HepG2 (cell line): ENCODE data around the gene RAB8A. TPM values are rescaled to one million over a fixed set of nuclear protein-coding genes. Genes with fewer than 3 reads are reported as not detected.

Experiments used
- ARHGAP35 ChIP-seq: sonication (generic); formaldehyde crosslinking; IDR thresholded peaks from 2 replicates; pipeline ENCODE4 v1.9.0; 2022; ENCODE audit warnings: mild to moderate bottlenecking, inconsistent platforms, moderate library complexity, missing genetic modification reagents, borderline replicate concordance
- MAX ChIP-seq: IDR thresholded peaks from 2 replicates; pipeline ENCODE4 v1.6.1; 2012; ENCODE audit warnings: inconsistent platforms
- ZNF160 ChIP-seq: sonication (generic); formaldehyde crosslinking; IDR thresholded peaks from 2 replicates; pipeline ENCODE4 v1.8.0; 2022; ENCODE audit warnings: mild to moderate bottlenecking, inconsistent platforms, missing genetic modification reagents
- ZNF318 ChIP-seq: sonication (generic); formaldehyde crosslinking; IDR thresholded peaks from 2 replicates; pipeline ENCODE4 v1.4.0; 2020; ENCODE audit warnings: mild to moderate bottlenecking, missing genetic modification reagents
- ZNF781 ChIP-seq: sonication (generic); formaldehyde crosslinking; IDR thresholded peaks from 2 replicates; pipeline ENCODE4 v1.5.1; 2020; ENCODE audit warnings: borderline replicate concordance, mild to moderate bottlenecking, missing genetic modification reagents; ENCODE audit errors: not compliant biosample characterization
- polyA plus RNA-seq, 8 experiments: library from polyadenylated mRNA; depleted of rRNA in 3 of 8; stranded (reverse) in 7 of 8; unstranded in 1 of 8; fragments of >200 nt; fragmentation: Illumina TruSeq in 4 of 8; extraction: Trizol in 4 of 8; gene quantifications; 2 replicates each; pipeline versions ENCODE4 v1.2.1 to v1.2.3, GENCODE V29; 2011 to 2016; ENCODE audit warnings: low read depth in 4 of 8, missing spikeins in 1 of 8, mixed read lengths in 1 of 8; ENCODE audit not compliant: insufficient read depth in 1 of 8
- total RNA-seq, 5 experiments: library from RNA; depleted of rRNA; stranded (reverse); fragments of >200 nt; fragmentation: Illumina TruSeq; extraction: Trizol; gene quantifications; 2 replicates each; pipeline ENCODE4 v1.2.3, GENCODE V29; 2016; ENCODE audit warnings: low read depth in 1 of 5
- TF ChIP-seq, protein P1 (sequence below): sonication (generic); formaldehyde crosslinking; IDR thresholded peaks from 2 replicates; pipeline ENCODE4 v1.4.0; 2020; ENCODE audit warnings: missing genetic modification reagents, borderline replicate concordance

The RAB8A gene
- total and polyA plus RNA-seq, 2 of the 13 experiments (the other 11 are each of a cell fraction or from before 2014, with no cell fraction given): 36.7 to 45.0 TPM

GRCh38 chr19:16139752-16140151, 28.1 kb downstream of the RAB8A start (continued):
- TF ChIP-seq ZNF781 (CRISPR knock-in tag) (no peak), ARHGAP35 (CRISPR knock-in tag) (no peak), MAX (no peak), ZNF160 (CRISPR knock-in tag) (no peak), ZNF318 (CRISPR knock-in tag) (no peak)
- TF ChIP-seq, protein P1, sequence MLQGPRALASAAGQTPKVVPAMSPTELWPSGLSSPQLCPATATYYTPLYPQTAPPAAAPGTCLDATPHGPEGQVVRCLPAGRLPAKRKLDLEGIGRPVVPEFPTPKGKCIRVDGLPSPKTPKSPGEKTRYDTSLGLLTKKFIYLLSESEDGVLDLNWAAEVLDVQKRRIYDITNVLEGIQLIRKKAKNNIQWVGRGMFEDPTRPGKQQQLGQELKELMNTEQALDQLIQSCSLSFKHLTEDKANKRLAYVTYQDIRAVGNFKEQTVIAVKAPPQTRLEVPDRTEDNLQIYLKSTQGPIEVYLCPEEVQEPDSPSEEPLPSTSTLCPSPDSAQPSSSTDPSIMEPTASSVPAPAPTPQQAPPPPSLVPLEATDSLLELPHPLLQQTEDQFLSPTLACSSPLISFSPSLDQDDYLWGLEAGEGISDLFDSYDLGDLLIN: no peak
